NCI-H2227 (cell line): ENCODE results near the gene GPR27.

ENCODE experiments used
- DNase-seq: peaks from one replicate; lab custom pipeline; 2025; ENCODE audit not compliant: unreplicated experiment; lab: John Stamatoyannopoulos, UW

The GPR27 gene

DNA sequence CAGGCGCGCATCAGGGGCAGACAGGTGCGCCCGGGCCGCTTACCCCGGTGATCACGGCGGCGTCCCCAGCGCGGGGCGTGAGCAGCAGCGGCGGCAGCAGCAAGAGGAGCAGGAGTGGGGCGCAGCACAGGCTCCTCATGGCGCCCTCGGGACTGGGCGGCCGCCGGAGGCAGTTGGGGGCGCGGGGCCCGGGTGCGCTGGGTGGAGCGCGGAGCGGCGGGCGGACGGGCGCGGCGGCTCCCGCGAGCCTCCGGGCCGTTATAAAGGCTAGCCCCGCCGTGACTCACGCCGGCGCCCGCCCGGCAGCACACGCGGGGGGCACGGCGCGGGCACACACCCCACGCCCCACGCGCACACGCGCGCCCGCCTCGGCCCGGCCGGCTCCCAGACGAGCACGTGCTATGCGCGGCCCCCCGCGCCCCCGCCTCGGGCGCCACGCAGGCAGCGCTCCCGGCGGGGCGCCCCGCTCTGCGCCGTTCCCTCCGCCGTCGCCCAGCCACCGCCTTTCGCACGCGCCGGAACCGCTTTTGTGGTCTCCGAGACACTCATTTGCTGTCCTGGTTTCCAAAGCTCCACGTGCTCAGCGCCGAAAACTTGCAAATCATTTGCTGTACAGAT, 31.4 kb downstream of the GPR27 start, which contains the start of gene PROK2:
Gene PROK2 (minus strand): TSS at position 235 of the 618 bp plus-strand sequence. CDS start 96 bp downstream, at position 139.
- peak; percentile 12 for DNase-seq

DNA sequence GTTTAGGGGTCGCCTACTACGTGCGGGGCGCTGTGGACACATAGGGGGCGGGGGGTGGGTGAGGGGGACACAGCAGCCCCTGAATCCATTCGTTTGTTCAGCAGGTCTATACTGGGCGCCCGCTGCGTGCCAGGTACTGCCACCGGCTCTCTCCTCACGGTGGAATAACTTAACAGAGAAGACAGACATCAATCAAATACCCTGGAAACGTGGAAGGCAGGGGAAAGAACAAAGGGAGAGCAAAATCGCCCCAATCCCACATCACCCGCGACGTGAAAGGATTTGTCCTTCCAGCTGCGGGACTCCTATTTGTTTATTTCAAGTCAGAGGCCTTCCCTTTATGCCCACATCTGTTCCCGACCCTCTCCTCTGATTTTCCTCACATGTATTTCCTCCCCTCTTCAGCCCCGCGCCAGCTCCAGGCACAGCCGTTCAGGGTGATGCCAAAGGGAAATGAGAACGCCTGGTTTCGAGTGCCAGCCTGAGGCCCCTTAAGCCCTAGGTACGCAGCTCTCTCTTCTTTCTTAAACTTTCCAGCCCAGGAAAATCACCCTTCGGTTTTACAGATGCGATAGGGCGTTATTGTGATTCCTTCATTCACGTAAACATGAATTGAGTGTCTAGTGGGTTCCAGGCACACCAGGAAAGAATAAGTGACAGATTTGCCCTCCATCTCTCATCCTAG, 32.0 kb downstream of the GPR27 start:
- DNase-seq, result no peak

DNA sequence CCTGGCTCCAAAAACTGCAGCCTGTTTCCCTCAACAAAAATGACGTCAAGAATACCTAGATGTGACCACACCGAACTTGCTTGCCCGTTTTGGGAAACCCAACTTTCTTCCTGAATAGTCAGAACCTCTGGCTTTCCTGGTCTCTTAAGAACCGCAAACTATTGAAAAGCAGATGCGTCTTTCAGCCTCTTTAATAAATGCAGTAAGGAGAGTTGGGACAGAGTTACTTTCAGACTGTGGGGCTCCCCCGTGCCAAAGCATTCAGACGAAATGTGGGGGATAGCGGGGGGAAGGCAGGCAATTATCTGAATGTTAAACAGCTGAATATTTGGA, 32.5 kb downstream of the GPR27 start:
- DNase-seq, result no peak

DNA sequence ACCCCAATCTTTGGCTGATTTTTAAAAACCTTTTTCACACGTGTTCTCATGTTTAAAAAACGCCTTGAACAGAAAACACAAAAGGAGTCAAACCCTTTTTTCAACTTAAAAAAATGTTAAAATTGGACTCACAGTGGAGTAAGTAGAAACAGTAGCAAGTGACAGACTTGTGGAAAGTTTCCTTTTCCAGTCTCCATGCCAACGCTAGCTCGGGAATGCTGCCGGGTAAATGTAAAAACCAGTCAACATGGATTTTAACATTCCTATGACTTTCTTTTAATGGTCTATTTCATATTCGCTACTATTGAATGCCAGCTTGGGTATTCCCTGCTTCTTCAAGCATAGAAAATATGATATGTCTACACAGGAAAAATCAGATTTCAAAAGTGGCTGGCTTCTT, 32.9 kb downstream of the GPR27 start:
- no peak for DNase-seq

DNA sequence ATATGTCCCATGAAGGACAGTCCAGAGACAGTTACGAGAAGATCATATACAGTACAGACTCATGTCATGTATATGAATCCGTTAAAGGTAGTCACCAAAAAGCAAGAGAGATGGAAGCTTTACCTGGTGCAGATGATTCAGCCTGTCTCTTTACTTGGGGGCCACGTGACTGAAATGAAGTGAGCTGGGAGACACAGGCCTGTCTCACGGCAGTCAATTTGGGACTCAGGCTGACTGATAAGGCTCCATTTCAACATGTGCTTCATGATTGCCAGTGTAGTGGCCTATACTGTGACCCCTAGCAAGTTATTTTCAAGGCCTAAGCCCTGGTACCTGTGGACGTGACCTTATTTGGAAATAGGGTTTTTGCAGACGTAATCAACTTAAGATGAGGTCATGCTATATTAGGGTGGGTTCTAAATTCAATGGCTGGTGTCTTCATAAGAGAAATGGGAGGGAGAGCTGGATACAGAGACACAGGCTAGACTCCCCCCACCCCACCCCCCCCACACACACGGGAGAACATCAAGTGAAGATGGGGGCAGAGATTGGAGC, 34.3 kb downstream of the GPR27 start:
- DNase-seq, result no peak

DNA sequence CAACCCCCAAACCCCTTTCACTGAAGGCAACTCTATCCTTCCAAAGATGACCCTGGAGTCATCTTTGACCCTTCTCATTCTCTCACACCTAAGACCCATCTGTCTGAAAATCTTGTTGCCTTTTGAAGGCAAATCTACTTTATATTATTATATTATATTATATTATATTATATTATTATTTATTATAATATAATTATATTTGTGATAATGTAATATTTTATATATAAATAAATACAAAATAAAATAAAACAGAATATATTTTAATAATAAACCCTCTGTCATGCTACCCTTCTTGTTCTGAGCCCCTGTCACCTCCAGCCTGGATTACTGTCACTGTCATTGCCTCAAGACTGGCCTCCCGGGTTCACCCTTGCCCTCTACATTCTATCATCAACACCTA, 36.3 kb downstream of the GPR27 start:
- no peak for DNase-seq

DNA sequence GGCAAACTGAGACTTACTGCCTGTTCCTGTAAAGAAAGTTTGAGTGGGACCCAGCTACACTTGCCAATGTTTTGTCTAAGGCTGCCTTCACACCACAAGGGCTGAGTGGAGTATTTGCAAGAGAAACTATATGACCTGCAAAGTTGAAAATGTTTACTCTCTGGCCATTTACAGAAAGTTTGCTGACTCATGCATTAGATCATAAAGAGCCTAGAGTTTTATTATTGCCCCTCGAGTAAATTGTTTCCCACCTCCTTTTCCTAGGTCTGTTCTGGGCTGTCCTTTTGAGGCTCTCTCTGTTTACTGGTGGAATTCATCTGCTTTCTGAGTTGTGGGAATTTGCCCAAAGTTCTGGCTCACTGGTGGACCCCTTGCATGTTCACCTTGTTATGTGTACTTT, 38.0 kb downstream of the GPR27 start:
- no peak for DNase-seq

DNA sequence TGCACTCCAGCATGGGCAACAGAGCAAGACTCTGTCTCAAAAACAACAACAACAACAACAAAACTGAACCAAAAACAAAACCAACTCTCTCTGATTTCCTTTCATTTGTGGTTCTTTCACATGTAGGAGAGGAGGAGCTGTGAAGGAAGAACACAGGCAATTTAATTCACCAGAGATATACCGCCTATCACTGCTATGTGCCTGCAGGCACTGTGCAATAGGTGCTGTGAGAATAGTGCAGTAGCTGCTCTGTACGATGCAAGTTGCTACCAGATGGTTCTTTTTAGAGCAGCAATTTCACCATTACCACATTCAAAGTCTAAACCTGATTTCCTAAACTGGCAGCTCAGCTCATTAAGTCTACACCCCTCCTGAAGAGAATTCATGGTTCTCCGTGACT, 42.6 kb downstream of the GPR27 start:
- no peak for DNase-seq

DNA sequence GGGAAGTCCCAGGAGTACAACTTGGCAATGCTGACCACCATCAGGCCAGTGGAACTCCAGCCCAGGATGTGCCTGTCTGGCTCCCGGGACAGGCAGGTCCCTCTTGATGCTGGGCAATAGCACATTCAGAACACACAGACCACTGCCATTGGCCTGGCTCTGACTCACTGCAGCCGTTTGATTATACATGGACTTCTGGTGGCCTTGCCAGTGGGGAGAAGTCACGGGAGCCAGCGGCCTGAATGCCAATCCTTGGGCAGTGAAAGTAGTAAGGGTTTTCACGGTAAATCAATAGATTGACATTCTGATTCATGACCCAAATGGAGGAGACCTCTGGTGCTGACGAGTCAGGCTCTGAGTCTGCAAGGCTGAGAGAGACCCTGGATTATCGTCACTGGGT, 43.8 kb downstream of the GPR27 start:
- no peak for DNase-seq

DNA sequence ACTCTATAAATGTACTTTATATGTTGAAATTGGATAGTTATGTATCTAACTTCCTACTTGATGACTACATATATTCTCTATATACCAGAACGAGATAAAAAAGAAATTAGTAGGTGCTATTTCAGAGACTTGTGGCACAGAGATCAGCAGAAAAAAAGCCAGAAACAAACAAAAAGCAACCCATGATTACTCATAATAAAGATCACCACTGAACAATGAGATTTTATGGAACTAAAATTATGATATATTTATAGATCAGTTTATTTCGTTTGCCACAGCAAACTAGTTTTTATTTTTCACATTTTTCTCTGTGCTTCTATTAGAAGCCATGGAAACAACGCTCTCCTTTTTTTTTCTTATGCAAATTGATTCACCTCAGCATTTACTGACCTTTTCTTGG, 46.4 kb downstream of the GPR27 start:
- DNase-seq, result no peak

DNA sequence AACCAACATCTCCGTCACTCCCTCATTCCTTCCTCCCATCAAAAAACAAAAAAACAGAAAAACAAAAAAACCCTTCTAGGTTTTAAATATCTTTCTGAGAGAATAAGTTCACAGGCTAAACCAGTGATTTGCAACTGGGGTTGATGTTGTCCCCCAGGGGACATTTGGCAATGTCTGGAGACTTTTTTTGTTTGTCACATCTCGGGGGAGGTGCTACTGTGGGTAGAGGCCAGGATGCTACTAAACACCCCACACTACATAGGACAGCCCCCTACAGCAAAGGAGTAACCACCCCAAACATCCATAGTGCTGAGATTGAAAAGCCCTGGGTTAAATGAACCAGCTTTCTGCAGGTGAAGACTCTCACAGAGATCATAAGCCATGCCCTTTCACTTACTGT, 48.3 kb downstream of the GPR27 start:
- no peak for DNase-seq

DNA sequence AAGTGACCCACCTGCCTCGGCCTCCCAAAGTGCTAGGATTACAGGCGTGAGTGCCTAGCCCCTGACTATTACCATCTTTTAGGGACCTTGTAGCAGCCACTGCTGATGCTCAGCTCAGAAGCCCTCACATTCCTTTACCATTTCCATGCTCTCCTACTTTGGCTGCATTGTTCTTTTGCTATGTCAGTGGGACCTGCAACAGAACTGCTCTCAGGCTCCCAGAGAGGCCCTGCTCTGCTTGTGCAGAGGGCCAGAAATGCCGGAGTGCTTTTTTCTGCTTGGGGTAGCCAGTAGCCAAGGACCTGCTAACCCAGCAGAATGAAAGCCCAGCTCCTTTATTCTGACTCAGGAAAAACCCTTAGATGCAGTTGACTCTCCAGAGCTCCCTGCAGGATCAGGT, 49.6 kb downstream of the GPR27 start:
- no peak for DNase-seq

DNA sequence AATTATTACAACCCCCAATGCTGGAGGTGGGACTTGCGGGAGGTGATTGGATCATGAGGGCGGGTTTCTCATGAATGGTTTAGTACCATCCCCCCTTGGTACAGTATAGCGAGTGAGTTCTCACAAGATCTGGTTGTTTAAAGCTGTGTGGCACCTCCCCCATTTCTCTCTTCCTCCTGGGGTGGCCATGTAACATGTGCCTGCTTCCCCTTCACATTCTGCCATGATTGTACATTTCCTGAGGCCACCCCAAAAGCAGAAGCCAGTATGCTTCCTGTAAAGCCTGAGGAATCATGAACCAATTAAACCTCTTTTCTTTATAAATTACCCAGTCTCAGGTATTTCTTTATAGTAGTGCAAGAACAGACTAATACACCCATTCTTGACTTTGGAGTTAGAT, 51.5 kb downstream of the GPR27 start:
- no peak for DNase-seq

DNA sequence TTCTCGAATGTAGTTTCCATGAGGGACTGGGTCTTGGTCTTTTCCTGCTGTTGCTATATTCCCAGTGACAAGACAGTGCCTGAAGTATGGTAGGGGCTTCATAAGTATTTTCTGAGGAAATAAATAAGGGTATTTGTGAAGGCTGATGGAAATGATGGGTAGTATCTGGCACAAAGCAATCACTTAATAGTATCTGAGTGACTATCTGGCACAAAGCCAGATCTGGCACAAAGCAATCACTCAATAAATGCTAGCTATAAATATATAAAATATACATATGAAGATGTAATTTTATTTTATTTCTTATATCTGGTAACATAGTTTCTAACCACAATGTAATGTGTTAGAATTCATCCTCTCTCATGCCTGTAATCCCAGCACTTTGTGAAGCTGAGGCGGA, 52.0 kb downstream of the GPR27 start:
- DNase-seq, result no peak
